Cardiac muscle cell (in vitro differentiated cells and primary cell): ENCODE data around the gene RAB7A. TPM values are rescaled to one million over a fixed set of nuclear protein-coding genes. Genes with fewer than 3 reads are reported as not detected.

Experiments
- DNase-seq, 2 donors: peaks; one replicate each; pipeline versions ENCODE4 v3.0.0 to v3.0.0-alpha.2; 2010 to 2017; ENCODE audit warnings: low read depth in 1 of 2, low spot score in 1 of 2
- H3K27ac ChIP-seq: fragments of 200-600 bp; sonication (generic); 2 replicates; pipeline ENCODE4 v1.5.1; 2016
- H3K27me3 ChIP-seq: fragments of 200-600 bp; sonication (generic); 2 replicates; pipeline ENCODE4 v1.6.0; 2016; ENCODE audit warnings: control low read depth
- H3K36me3 ChIP-seq: fragments of 200-600 bp; sonication (generic); 2 replicates; pipeline ENCODE4 v1.5.1; 2016; ENCODE audit warnings: control low read depth
- H3K4me1 ChIP-seq: fragments of 200-600 bp; sonication (generic); 2 replicates; pipeline ENCODE4 v1.8.1; 2017; ENCODE audit warnings: low read depth, mild to moderate bottlenecking, mixed run types
- H3K4me3 ChIP-seq: fragments of 200-600 bp; sonication (generic); 2 replicates; pipeline ENCODE4 v1.5.1; 2016; ENCODE audit warnings: mild to moderate bottlenecking
- H3K9me3 ChIP-seq: fragments of 200-600 bp; sonication (generic); 2 replicates; pipeline ENCODE4 v1.5.1; 2017; ENCODE audit warnings: low read depth, mild to moderate bottlenecking, control low read depth
- CTCF ChIP-seq: IDR thresholded peaks from 2 replicates; pipeline ENCODE4 v1.5.1; 2012; ENCODE audit warnings: low read depth, mild to moderate bottlenecking, low read length
- polyA plus RNA-seq: library from polyadenylated mRNA; unstranded; fragments of >200 nt; fragmentation: Nextera tagmentation; extraction: Ambion mirVana; gene quantifications from 2 replicates; pipeline ENCODE4 v1.2.1, GENCODE V29; 2016
- total RNA-seq: library from RNA; depleted of rRNA; stranded (reverse); fragments of >200 nt; gene quantifications from 2 replicates; pipeline ENCODE4 v1.2.3, GENCODE V29; 2016

Gene RAB7A
- total and polyA plus RNA-seq, 2 experiments from 2014 or later: 62.3 to 189 TPM

DNA sequence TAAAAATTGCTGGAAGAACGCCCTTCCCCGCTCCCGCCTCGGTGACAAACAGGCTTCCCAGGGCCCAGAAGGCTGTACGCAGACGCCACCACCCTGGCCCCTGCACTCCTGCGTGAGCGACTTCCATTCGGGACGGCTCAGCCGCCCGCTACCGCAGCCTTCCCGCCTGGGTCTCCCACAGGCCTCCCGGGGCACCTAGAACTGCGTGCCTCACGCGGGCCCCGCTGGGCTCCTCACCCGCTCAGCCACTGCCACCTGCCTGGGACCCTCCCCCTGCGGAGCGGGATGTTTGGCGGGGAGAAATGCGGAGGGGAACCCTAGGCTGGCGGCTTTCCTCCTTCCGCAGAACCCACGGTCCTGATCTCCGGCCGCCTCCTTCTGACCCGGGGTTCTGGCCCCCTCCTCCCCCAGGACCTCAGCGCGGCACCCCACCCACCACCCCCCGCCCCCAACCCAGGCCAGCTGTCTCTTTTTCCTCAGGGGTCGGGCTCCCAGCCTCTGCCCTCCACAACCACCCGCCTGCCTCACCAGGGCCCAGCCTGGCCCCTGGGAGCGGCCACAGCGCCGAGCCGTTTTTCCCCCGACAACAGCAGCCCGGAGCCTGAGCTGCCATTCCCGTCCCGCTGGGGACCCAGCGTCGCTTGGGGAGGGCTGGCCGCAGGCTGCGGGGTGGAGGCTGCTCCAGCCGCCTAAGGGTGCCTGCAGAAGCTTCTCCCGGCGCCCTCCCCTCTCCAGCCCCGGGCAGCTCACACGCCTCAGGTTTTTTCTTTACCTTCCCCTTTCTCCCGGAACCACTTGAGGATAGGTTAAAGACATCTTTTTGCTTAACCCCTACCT is 27.6 kb upstream of the RAB7A start:
- H3K27ac ChIP-seq: no peak overlapping the region
- peaks cover 7% of the 10 kb centered on the region for H3K4me1 ChIP-seq
- H3K27me3 ChIP-seq: peaks cover 5% of the 10 kb centered on the region
- H3K36me3 ChIP-seq: no peaks in the 10 kb centered on the region
- no peaks in the 10 kb centered on the region for H3K9me3 ChIP-seq
- no peak for TF ChIP-seq CTCF
- DNase-seq: peak; percentile 32 to 35
- H3K4me3 ChIP-seq: peak overlapping the region; percentile 10

DNA sequence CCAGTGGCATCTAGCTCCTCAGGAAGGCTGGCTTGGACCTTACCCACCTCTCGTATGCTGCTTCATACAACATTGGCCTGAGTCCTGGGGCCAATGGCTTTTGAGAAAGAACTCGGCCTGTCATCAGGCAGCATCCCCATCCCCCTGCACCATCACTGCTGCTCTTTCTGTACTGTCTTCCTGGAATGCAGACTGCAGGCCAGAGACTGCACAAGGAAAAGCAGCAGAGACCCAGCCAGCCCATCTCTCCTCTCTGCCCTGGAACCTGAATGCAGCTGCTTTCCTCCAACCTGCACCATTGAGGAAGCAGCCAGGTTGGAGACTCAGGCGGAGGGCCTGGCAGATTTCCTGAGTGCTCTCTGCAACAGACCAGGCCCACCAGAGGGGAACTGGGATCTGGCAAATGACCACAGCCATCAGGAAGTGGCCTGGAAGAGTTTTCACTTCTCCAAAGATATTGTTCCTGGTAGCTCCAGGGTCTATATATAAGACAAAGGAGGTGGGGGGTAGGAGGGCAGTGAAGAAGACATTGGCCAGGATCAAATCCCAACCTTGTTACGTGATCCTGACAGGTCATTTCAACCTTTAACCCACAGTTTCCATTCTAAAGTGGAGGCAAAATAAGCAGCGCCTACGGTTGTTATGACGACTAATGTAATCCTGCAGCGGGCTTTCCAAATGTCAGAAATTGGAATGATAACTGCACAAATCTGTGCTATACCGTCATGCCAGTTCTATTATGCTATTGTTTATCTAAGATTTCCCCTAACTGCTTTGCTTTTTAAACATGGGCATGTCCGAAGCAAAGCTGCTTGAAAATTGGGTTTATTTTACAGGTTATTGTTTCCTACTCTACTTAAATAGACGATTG is 24.4 kb upstream of the RAB7A start:
- no peak for DNase-seq
- Histone ChIP-seq H3K4me1 (peaks cover 7% of the 10 kb centered on the region), H3K27me3 (peaks cover 5% of the 10 kb centered on the region), H3K27ac (no peak overlapping the region), H3K9me3 (no peaks in the 10 kb centered on the region), H3K36me3 (no peaks in the 10 kb centered on the region), H3K4me3 (no peak overlapping the region)
- no peak for TF ChIP-seq CTCF

DNA sequence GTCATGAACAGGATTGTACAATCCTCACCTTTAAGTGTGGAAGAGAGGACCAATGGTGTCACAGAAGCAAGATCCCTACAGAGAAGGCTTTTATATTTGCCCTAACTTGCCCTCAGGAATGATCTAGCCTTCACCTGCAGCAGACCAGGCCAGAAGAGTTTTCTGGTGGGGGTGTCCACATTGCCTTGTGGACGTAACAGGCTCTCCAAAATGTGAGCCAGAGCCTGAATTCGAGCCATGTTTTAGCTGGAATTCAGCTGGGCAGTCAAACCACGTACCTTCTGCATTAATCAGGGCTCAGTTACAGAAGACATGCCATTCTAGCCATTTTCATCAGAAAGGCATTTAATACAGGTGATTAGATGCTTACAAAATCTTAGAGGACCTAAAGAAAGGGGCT is 23.6 kb upstream of the RAB7A start:
- H3K4me3 ChIP-seq: no peak overlapping the region
- H3K27me3 ChIP-seq: peaks cover 5% of the 10 kb centered on the region

DNA sequence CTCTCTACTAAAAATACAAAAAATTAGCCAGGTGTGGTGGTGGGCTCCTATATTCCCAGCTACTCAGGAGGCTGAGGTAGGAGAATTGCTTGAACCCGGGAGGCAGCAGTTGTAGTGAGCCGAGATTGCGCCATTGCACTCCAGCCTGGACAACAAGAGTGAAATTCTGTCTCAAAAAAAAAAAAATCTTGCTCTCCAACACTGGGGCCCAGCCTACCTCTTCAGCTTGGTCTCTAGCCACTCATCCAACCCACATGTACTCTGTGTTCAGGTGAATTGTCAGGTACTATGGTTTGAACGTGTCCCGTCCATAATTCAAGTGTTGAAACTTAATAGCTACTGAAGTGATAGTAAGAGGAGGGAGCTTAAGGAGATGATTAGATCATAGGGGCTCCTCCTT is 22.4 kb upstream of the RAB7A start:
- H3K27ac ChIP-seq: no peak overlapping the region
- H3K9me3 ChIP-seq: no peaks in the 10 kb centered on the region
- no peak for TF ChIP-seq CTCF
- no peaks in the 10 kb centered on the region for H3K36me3 ChIP-seq
- no peaks in the 10 kb centered on the region for H3K27me3 ChIP-seq
- no peak for DNase-seq
- no peak overlapping the region for H3K4me3 ChIP-seq
- peaks cover 7% of the 10 kb centered on the region for H3K4me1 ChIP-seq

More for the DNA sequence above, 23.6 kb upstream of the RAB7A start:
- Histone ChIP-seq H3K4me1 (peaks cover 7% of the 10 kb centered on the region), H3K27ac (no peak overlapping the region), H3K9me3 (no peaks in the 10 kb centered on the region), H3K36me3 (no peaks in the 10 kb centered on the region)
- TF ChIP-seq CTCF: no peak
- DNase-seq: no peak

- no peak for DNase-seq
- no peaks in the 10 kb centered on the region for H3K9me3 ChIP-seq
- no peaks in the 10 kb centered on the region for H3K36me3 ChIP-seq
- H3K27ac ChIP-seq: no peak overlapping the region
- H3K4me1 ChIP-seq: peaks cover 7% of the 10 kb centered on the region
- H3K4me3 ChIP-seq: no peak overlapping the region
- TF ChIP-seq CTCF: no peak
- no peaks in the 10 kb centered on the region for H3K27me3 ChIP-seq
Measured at GRCh38 chr3:128706086-128706615, 19.8 kb upstream of the RAB7A start.
